T-helper 22 cell (primary cell): ENCODE data around the gene RAB3GAP1.
"Not testable (repeated sequence)": the region's sequence is repeated elsewhere in the genome, so short reads cannot be mapped to it uniquely, and the experiment has no call there.

Experiments used
- DNase-seq: peaks from one replicate; pipeline ENCODE4 v3.0.0-alpha.2; 2020; ENCODE audit warnings: low read depth

RAB3GAP1 gene

GRCh38 chr2:135105513-135106316, 53.6 kb downstream of the RAB3GAP1 start:
- DNase-seq, result not testable (repeated sequence)

GRCh38 chr2:135113322-135113721, 61.2 kb downstream of the RAB3GAP1 start:
- DNase-seq, result no peak

DNA sequence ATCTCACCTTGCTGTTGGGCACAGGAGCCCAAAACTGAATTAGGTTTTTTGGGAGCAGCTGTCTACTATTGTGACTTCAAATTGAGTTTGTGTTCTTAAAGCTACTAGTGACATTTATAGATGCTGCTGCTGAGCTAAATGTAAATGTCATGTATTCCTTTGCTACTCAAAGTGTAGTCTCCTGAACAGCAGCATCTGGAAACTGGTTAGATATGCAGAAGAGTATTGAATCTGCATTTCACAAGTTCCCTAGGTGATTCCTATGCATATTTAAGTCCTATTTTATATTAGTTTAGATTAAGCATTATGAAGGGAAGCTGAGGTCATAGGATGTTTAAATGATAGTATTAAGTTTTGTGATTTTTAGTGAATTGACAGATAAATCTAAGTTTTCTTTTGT, 67.5 kb downstream of the RAB3GAP1 start:
- DNase-seq, result no peak

- DNase-seq, result no peak
Observed at GRCh38 chr2:135121016-135121657, 69.0 kb downstream of the RAB3GAP1 start.

DNA sequence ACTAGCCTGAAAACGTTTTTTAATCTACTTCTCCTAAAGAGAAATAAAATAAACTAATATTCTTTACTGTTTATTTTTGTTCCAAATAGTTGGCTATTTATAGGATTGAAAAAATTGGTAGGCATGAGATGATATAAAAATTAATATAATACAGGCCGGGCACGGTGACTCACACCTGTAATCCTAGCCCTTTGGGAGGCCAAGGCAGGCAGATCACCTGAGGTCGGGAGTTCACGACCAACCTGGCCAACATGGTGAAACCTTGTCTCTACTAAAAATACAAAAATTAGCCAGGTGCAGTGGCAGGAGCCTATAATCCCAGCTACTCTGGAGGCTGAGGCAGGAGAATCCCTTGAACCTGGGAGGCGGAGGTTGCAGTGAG, 69.6 kb downstream of the RAB3GAP1 start:
- DNase-seq, result not testable (repeated sequence)

DNA sequence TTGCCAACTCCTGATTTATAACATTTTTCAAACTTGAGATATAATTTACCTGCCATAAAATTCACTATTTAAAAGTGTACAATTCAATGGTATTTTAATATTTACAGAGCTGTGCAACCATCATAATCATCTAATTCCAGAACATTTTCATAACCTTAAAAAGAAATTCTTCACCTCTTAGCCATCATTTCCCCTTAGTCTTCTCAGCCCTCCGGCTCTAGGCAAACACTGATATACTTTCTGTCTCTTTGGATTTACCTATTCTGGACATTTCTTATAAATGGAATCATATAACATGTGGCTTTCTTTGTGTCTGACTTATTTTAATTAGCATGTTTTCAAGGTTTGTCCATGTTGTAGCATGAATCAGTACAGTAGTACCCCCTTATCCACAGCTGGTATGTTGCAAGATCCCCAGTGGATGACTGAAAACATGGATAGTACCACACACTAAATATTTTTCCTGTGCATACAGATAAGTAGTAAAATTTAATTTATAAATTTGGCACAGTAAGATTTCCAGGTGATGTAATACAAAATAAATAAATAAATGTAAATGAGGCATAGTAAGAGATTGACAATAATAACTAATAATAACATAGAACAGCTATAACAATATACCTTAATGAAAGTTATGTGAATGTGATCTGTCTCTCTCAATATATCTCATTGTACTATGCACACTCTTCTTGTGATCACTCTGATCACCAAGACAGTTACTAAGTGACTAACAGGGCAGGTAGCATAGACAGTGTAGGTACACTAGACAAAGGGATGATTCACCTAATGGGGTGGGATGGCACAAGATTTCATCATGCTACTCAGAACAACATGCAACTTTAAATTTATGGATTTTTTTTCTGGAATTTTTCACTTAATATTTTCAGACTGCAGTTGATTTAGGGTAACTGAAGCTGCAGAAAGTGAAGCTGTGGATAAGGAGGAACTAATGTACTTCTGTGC, 73.1 kb downstream of the RAB3GAP1 start:
- DNase-seq, result no peak

GRCh38 chr2:135125940-135126339, 73.8 kb downstream of the RAB3GAP1 start:
- DNase-seq, result no peak

GRCh38 chr2:135130751-135131150, 78.7 kb downstream of the RAB3GAP1 start:
- no peak for DNase-seq

DNA sequence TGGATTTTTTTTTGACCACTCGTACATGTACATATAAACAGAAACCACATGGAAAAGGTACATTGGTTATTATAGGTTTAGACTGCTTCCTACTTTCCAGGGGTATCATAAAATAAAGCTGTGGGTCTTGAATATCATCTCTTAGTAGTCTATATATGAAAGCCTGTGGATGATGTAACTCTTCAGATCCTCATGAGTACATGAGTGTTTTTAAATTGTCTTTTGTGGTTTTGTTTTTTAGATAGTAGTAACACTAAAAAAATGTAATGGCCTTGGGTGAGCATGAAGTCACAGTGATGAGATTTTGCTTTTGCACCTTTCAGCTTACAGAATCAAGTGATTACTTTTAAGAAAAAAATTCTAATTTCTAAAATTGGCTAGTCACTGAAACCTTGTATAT, 80.2 kb downstream of the RAB3GAP1 start:
- DNase-seq, result no peak

- no peak for DNase-seq
Observed at GRCh38 chr2:135140606-135141005, 88.5 kb downstream of the RAB3GAP1 start.

- no peak for DNase-seq
Observed at GRCh38 chr2:135142323-135142722, 90.2 kb downstream of the RAB3GAP1 start.

DNA sequence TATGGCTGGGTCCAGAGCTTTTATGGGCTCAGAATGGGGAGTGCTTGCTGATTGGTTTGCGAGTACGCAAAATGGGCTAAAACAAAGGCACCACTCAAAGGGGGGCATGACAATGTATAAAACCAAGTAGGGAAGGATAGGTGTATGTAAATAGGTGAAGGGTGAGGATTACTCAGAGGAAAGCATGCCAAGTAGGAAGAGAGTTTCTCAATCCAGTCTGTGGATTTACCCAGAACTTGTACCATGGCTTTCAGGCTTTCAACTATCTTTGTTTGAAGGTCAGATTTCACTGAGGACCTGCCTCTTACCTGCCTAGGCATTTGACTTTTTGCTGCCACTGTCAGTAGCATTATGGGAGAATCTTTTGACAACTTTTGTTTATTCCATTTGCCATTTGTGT, 92.3 kb downstream of the RAB3GAP1 start:
- no peak for DNase-seq

DNA sequence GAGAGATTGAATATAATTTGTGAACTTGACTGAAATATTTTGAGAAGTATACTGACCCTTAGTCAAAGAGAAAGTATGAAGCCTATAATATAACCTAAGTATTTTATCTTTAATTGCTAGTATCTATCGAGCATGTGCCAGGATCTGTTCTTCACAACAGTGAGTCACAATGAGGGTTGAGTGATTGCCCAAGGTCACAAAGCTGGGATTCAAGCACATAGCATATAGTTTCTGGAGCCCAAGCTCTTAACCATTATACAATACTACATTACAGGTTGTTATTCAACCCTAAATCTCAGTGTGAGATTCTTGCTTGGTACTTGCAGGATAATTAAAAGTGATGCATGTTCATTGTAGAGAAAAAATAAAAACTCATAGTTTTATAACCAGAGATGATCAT, 97.2 kb downstream of the RAB3GAP1 start:
- DNase-seq, result no peak

GRCh38 chr2:135150725-135151124, 98.6 kb downstream of the RAB3GAP1 start:
- no peak for DNase-seq

GRCh38 chr2:135151615-135152014, 99.5 kb downstream of the RAB3GAP1 start:
- no peak for DNase-seq

GRCh38 chr2:135152361-135152760, 100.3 kb downstream of the RAB3GAP1 start:
- no peak for DNase-seq

- DNase-seq, result no peak
Observed at GRCh38 chr2:135154962-135155361, 102.9 kb downstream of the RAB3GAP1 start.

DNA sequence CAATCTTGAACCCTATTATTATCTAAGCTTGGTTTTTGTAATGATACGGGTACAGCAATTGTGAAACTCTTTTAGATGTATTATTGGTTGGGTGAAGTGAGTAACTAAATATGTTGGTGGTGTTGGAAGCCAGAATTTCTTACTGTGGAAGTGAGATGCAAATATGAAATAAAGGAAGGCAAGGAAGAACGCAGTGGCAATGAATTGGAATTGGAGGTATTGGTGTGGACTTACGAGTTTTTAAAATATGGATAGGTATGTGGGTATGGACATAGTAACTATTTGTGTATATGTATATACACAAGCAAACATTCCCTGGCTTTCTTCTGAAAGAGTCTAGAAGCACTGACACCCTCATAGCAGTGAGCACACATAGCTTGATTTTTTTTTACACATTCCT, 105.8 kb downstream of the RAB3GAP1 start:
- DNase-seq, result no peak

DNA sequence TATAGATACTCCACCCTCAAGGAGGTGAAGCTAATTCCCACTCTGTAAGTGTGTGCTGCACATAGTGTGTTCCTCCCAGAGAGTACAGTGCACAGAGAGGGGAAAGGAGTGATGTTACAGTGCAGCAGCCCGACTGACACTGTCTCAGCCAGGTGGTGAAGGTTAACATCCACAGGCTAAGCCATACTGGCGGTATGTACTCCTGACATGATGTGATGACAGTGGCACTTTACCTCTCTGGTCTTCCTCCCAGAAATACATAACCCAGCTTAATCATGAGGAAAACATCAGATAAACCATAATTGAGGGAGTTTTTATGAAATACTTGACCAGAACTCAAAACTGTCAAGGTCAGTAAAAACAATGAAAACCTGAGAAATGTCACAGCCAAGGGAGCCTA, 107.1 kb downstream of the RAB3GAP1 start:
- no peak for DNase-seq

GRCh38 chr2:135162377-135162776, 110.3 kb downstream of the RAB3GAP1 start:
- no peak for DNase-seq

GRCh38 chr2:135162786-135163185, 110.7 kb downstream of the RAB3GAP1 start:
- DNase-seq, result no peak

DNA sequence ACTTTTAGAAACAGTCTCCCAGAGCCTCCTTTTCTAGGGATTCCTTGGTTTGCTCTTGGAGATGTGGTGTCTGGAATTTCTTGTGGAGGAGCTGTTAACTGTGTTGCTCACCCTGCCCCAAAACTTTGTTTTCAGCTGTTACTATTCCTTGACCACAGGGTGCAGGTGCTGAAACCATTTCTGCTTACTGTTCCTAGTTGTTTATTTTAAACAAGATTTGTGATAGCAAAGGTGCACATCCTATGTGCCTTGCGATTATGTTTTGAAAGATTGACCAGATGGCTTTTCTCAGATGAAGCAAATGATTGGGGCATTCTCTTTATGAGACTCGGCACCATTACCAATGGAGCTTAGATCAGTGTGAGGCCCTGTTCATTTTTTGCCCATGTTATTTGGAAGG, 111.2 kb downstream of the RAB3GAP1 start:
- DNase-seq, result no peak

DNA sequence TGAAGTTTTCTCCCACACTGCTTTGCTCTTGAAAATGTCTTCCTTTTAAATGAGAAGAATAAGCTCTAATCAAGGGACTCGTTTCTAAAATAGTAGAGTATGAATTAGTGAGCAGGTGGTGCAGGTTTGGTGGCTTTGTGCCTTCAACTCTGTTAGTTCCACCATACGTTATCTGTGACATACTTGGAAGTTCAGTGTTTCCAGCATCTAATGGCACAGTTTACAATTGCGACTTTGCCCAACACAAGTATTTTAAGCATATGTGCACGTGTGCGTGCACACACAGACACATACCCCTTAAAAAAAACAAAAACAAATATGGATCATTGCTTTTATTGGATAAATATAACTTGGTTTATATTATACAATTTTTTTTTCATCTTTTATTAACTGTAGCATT, 111.8 kb downstream of the RAB3GAP1 start:
- DNase-seq, result no peak
